GM12878 (cell line): ENCODE measurements around the gene MAP3K7.

Experiments
- CUX1 ChIP-seq: IDR thresholded peaks from 2 replicates; pipeline ENCODE4 v1.6.1; 2012; ENCODE audit warnings: improper control_type of control experiment, low read depth, low read length; ENCODE audit not compliant: insufficient replicate concordance
- EZH2 ChIP-seq: IDR thresholded peaks from 2 replicates; pipeline ENCODE4 v1.6.1; 2012; ENCODE audit warnings: low read depth, mild to moderate bottlenecking, control low read depth, inconsistent platforms, low read length, borderline replicate concordance; ENCODE audit not compliant: control insufficient read depth

- TF ChIP-seq EZH2: no peak
- no peak for TF ChIP-seq CUX1
Observed at GRCh38 chr6:90468080-90468479, 118.8 kb downstream of the MAP3K7 start.
